ENCODE results near the gene DEFB114. TPM values are rescaled to one million over a fixed set of nuclear protein-coding genes. Genes with fewer than 3 reads are reported as not detected.

The DEFB114 gene
- total RNA-seq, 1 experiment from 2014 or later, result not detected

DNA sequence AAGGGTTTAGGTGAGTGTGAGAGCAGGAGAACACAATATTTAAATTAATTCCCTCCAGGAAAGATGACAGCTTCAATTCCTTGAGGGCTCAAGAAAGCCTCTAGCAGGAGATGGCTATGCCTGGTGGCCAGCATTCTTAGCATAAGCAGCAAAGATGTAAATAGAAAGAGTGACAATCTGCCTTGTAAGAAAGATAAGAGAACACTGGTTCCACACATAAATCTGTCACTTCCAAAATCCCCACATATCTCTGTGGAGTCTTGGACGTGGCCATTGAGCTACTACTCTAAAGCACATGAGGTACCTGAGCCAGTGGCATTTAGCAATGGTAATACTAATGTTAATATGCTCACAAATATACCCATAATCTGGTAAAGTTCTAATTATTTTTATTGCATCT lies 29.2 kb downstream of the DEFB114 start:
- Mint-ChIP-seq H3K27me3 (ENCODE audit: insufficient read depth, unreplicated experiment) (peaks cover 5% of the 10 kb centered on the region), H3K9me3 (ENCODE audit: unreplicated experiment) (no peaks in the 10 kb centered on the region), H3K36me3 (ENCODE audit: insufficient read depth, unreplicated experiment) (no peaks in the 10 kb centered on the region), H3K4me1 (ENCODE audit: low read depth, unreplicated experiment) (no peaks in the 10 kb centered on the region), H3K27ac (ENCODE audit: unreplicated experiment) (no peak overlapping the region), H3K4me3 (ENCODE audit: unreplicated experiment) (no peak overlapping the region)
- ChIA-PET POLR2A (no interaction called here), CTCF (no interaction called here)
- Histone ChIP-seq H3K36me3 (ENCODE audit: control insufficient read depth, insufficient read depth, low read length) (no peaks in the 10 kb centered on the region), H3K4me1 (no peaks in the 10 kb centered on the region), H3K27me3 (replicated peaks; ENCODE audit: control insufficient read depth, insufficient read depth, low read length) (no peaks in the 10 kb centered on the region), H3K4me3 (ENCODE audit: low read depth, low read length) (no peak overlapping the region), H3K9me3 (no peaks in the 10 kb centered on the region)
- TF ChIP-seq, protein P1, sequence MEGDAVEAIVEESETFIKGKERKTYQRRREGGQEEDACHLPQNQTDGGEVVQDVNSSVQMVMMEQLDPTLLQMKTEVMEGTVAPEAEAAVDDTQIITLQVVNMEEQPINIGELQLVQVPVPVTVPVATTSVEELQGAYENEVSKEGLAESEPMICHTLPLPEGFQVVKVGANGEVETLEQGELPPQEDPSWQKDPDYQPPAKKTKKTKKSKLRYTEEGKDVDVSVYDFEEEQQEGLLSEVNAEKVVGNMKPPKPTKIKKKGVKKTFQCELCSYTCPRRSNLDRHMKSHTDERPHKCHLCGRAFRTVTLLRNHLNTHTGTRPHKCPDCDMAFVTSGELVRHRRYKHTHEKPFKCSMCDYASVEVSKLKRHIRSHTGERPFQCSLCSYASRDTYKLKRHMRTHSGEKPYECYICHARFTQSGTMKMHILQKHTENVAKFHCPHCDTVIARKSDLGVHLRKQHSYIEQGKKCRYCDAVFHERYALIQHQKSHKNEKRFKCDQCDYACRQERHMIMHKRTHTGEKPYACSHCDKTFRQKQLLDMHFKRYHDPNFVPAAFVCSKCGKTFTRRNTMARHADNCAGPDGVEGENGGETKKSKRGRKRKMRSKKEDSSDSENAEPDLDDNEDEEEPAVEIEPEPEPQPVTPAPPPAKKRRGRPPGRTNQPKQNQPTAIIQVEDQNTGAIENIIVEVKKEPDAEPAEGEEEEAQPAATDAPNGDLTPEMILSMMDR (IDR thresholded peaks at IDR 0.05; ENCODE audit: insufficient read depth in 1 of 2, low read depth in 1 of 2, low read length in 1 of 2, severe bottlenecking in 1 of 2, unreplicated experiment in 1 of 2), result no peak
- intact Hi-C loops (cut with micrococcal nuclease; ENCODE audit: unreplicated experiment), result no loop called here
- BruUV-seq (replicated peaks), result no TSS peak
- no peak for DNase-seq

DNA sequence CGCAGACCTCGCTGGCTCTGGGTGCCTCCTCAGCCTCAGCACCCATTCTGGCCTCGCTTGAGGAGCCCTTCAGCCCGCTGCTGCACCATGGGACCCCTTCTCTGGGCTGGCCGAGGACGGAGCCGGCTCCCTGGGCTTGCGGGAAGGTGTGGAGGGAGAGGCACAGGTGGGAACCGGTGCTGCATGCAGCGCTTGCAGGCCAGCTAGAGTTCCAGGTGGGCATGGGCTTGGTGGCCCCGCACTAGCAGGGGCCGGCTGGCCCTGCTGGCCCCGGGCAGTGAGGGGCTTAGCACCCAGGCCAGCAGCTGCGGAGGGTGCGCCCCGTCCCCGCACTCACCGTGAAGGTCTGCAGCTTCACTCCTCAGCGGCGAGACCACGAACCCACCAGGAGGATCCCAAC lies 30.4 kb downstream of the DEFB114 start:
- intact Hi-C loops (cut with micrococcal nuclease; ENCODE audit: unreplicated experiment), result no loop called here
- Histone ChIP-seq H3K4me1 (no peaks in the 10 kb centered on the region), H3K27me3 (replicated peaks; ENCODE audit: control insufficient read depth, insufficient read depth, low read length) (no peaks in the 10 kb centered on the region), H3K9me3 (no peaks in the 10 kb centered on the region), H3K36me3 (ENCODE audit: control insufficient read depth, insufficient read depth, low read length) (no peaks in the 10 kb centered on the region), H3K4me3 (ENCODE audit: low read depth, low read length) (no peak overlapping the region)
- H3K9me3 Mint-ChIP-seq (ENCODE audit: unreplicated experiment), result no peaks in the 10 kb centered on the region
- no TSS peak for BruUV-seq (replicated peaks)
- H3K27me3 Mint-ChIP-seq (ENCODE audit: insufficient read depth, unreplicated experiment), result peaks cover 5% of the 10 kb centered on the region
- H3K27ac Mint-ChIP-seq (ENCODE audit: unreplicated experiment), result no peak overlapping the region
- ChIA-PET POLR2A (no interaction called here), CTCF (no interaction called here)
- TF ChIP-seq, protein P1 (IDR thresholded peaks at IDR 0.05; ENCODE audit: insufficient read depth in 1 of 2, low read depth in 1 of 2, low read length in 1 of 2, severe bottlenecking in 1 of 2, unreplicated experiment in 1 of 2), result no peak
- DNase-seq, result no peak
- H3K36me3 Mint-ChIP-seq (ENCODE audit: insufficient read depth, unreplicated experiment), result no peaks in the 10 kb centered on the region
- H3K4me1 Mint-ChIP-seq (ENCODE audit: low read depth, unreplicated experiment), result no peaks in the 10 kb centered on the region
- no peak overlapping the region for H3K4me3 Mint-ChIP-seq (ENCODE audit: unreplicated experiment)

DNA sequence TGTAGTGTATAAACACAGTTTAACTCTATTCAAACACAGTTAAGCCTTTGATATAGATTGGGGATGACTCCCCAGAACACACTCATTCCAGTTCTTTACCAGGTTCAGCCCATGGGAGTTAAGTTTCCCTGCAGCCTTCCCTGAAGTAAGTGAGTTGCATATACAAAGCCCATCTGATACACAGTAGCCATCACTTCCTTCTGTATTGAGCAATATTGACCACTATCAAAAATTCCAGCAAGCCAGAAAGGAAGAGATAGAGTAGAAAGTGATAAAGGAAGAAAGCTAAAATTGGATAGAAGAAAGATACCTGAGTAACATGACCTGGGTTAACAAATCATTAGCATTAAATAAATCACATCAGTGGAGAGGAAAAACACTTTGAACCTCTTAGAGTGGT lies 34.6 kb downstream of the DEFB114 start:
- H3K27me3 ChIP-seq (replicated peaks; ENCODE audit: control insufficient read depth, insufficient read depth, low read length), result no peaks in the 10 kb centered on the region
- POLR2A ChIA-PET, result no interaction called here
- CTCF ChIA-PET, result no interaction called here

More for the DNA sequence above, 34.6 kb downstream of the DEFB114 start:
- no peak overlapping the region for H3K4me3 Mint-ChIP-seq (ENCODE audit: unreplicated experiment)
- TF ChIP-seq, protein P1 (IDR thresholded peaks at IDR 0.05; ENCODE audit: insufficient read depth in 1 of 2, low read depth in 1 of 2, low read length in 1 of 2, severe bottlenecking in 1 of 2, unreplicated experiment in 1 of 2), result no peak
- Histone ChIP-seq H3K4me1 (no peaks in the 10 kb centered on the region), H3K36me3 (ENCODE audit: control insufficient read depth, insufficient read depth, low read length) (no peaks in the 10 kb centered on the region), H3K4me3 (ENCODE audit: low read depth, low read length) (no peak overlapping the region), H3K9me3 (no peaks in the 10 kb centered on the region)
- BruUV-seq (replicated peaks), result no TSS peak
- H3K27me3 Mint-ChIP-seq (ENCODE audit: insufficient read depth, unreplicated experiment), result peaks cover 4% of the 10 kb centered on the region
- H3K36me3 Mint-ChIP-seq (ENCODE audit: insufficient read depth, unreplicated experiment), result no peaks in the 10 kb centered on the region
- no peaks in the 10 kb centered on the region for H3K4me1 Mint-ChIP-seq (ENCODE audit: low read depth, unreplicated experiment)
- no peaks in the 10 kb centered on the region for H3K9me3 Mint-ChIP-seq (ENCODE audit: unreplicated experiment)
- no peak for DNase-seq
- no peak overlapping the region for H3K27ac Mint-ChIP-seq (ENCODE audit: unreplicated experiment)
- intact Hi-C loops (cut with micrococcal nuclease; ENCODE audit: unreplicated experiment), result no loop called here
